ENCODE results near the gene ARHGEF19.

- no peak for TF ChIP-seq CTCF (IDR thresholded peaks at IDR 0.05; ENCODE audit: low read depth, low read length)
- no peak for TF ChIP-seq POLR2A (IDR thresholded peaks at IDR 0.05; ENCODE audit: extremely low read depth, insufficient read length)
Measured at GRCh38 chr1:16174886-16175598, 37.4 kb downstream of the ARHGEF19 start.
